Cardiac fibroblast (primary cell): Measurements from ENCODE around the gene UBL4B.
A peak's percentile ranks its signal among the peaks of the same experiment; 100 is the strongest.

Experiments used
- DNase-seq, 2 donors: peaks; one replicate each; pipeline versions ENCODE4 v3.0.0 to v3.0.0-alpha.2; 2010; ENCODE audit warnings: low read depth in 2 of 2
- H3K4me3 ChIP-seq, 2 donors: replicated peaks in 1 of 2; 1 replicate in 1 of 2; 2 replicates in 1 of 2; pipeline ENCODE4 v1.5.1; 2011; ENCODE audit warnings: low read depth in 2 of 2, low read length in 2 of 2, mild to moderate bottlenecking in 2 of 2, moderate library complexity in 1 of 2
- CTCF ChIP-seq: IDR thresholded peaks from one replicate; pipeline ENCODE4 v1.5.1; 2011; ENCODE audit warnings: low read depth, mild to moderate bottlenecking, low read length, inconsistent platforms

The UBL4B gene

GRCh38 chr1:110151175-110151669, 39.0 kb downstream of the UBL4B start:
- DNase-seq: peak in 1 of 2 donors; percentile 6
- TF ChIP-seq CTCF: no peak
- no peak overlapping the region for H3K4me3 ChIP-seq

GRCh38 chr1:110152133-110152785, 40.0 kb downstream of the UBL4B start:
- no peak for TF ChIP-seq CTCF
- DNase-seq: peak in 1 of 2 donors; percentile 42
- no peak overlapping the region for H3K4me3 ChIP-seq

GRCh38 chr1:110153407-110153950, 41.2 kb downstream of the UBL4B start:
- no peak for TF ChIP-seq CTCF
- no peak for DNase-seq
- no peak overlapping the region for H3K4me3 ChIP-seq

GRCh38 chr1:110155878-110156522, 43.8 kb downstream of the UBL4B start:
- TF ChIP-seq CTCF: no peak
- DNase-seq: peak; percentile 62 to 67
- H3K4me3 ChIP-seq: no peak overlapping the region

- DNase-seq: no peak
- no peak overlapping the region for H3K4me3 ChIP-seq
- no peak for TF ChIP-seq CTCF
These were observed 46.0 kb downstream of the UBL4B start for GRCh38 chr1:110158261-110158660.

- no peak for DNase-seq
- no peak overlapping the region for H3K4me3 ChIP-seq
- no peak for TF ChIP-seq CTCF
These were observed 46.9 kb downstream of the UBL4B start for GRCh38 chr1:110159168-110159567.
